ENCODE results near the gene RBM27. TPM values are rescaled to one million over a fixed set of nuclear protein-coding genes. Genes with fewer than 3 reads are reported as not detected.

RBM27 gene
- total RNA-seq, 1 donor from 2014 or later, result 28.6 TPM

DNA sequence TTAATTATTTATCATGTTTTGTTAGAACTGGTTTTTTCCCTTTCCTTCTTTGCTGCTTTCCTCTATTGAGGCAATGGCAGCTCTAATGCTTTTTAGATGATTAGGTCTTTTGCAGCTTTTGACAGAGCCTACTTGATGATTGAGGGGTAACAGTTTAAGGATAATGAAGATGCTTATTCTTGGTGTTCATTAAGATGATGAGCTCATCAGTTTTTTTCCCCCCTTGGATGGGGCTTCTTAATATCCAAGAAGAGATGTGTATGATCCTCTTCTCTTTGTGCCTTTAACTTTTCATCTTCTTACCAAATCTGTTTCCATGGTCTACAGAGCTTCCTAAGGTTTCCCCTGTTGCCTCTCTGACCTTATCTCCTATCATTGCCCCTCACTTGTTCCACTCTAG, 15.8 kb downstream of the RBM27 start:
- TF ChIP-seq, protein P1, sequence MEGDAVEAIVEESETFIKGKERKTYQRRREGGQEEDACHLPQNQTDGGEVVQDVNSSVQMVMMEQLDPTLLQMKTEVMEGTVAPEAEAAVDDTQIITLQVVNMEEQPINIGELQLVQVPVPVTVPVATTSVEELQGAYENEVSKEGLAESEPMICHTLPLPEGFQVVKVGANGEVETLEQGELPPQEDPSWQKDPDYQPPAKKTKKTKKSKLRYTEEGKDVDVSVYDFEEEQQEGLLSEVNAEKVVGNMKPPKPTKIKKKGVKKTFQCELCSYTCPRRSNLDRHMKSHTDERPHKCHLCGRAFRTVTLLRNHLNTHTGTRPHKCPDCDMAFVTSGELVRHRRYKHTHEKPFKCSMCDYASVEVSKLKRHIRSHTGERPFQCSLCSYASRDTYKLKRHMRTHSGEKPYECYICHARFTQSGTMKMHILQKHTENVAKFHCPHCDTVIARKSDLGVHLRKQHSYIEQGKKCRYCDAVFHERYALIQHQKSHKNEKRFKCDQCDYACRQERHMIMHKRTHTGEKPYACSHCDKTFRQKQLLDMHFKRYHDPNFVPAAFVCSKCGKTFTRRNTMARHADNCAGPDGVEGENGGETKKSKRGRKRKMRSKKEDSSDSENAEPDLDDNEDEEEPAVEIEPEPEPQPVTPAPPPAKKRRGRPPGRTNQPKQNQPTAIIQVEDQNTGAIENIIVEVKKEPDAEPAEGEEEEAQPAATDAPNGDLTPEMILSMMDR (IDR thresholded peaks at IDR 0.05; ENCODE audit: unreplicated experiment), result no peak
- H3K4me3 Mint-ChIP-seq (ENCODE audit: low read depth), result no peak overlapping the region
- peaks cover 4% of the 10 kb centered on the region for H3K4me1 Mint-ChIP-seq (ENCODE audit: low read depth)
- peaks cover 11% of the 10 kb centered on the region for H3K36me3 Mint-ChIP-seq (ENCODE audit: insufficient read depth)
- DNase-seq (ENCODE audit: low spot score, unreplicated experiment), result no peak
- H3K27ac Mint-ChIP-seq, result peak overlapping the region; percentile 5
- no peaks in the 10 kb centered on the region for H3K27me3 Mint-ChIP-seq
- no peaks in the 10 kb centered on the region for H3K9me3 Mint-ChIP-seq (ENCODE audit: low read depth)

DNA sequence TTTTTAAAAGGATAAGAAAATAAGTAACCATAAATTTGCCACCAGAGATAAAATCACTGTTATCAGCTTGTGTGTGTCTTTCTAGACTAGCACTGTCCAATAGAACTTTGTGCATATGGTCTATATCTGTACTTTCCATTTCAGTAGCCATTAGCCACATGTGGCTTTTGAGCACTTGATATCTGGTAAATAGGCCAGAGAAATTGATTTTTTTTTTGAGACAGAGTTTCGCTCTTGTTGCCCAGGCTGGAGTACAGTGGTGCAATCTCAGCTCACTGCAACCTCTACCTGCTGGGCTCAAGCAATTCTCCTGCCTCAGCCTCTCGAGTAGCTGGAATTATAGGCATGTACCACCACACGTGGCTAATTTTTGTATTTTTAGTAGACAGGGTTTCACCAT, 17.8 kb downstream of the RBM27 start:
- TF ChIP-seq, protein P1 (IDR thresholded peaks at IDR 0.05; ENCODE audit: unreplicated experiment), result no peak
- H3K4me3 Mint-ChIP-seq (ENCODE audit: low read depth), result no peak overlapping the region
- no peaks in the 10 kb centered on the region for H3K27me3 Mint-ChIP-seq

DNA sequence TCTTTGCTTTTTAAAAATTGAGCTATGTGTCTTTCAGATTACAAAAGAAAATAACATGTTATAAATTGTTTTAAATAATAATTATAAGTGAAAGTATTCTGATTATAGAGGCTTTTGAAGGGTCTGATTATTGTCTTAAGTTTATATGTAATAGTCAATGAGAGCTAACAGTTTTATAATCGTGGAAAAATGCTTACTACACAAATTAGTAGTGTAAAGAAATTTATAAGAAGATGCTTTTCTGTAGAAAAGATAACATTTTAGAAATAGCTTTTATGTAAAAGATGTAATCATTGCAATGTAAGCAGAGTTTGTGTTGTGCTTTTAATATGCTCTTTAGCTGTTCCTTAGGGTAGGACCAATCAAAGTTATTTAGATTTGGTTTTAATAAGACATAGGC, 18.6 kb downstream of the RBM27 start:
- Mint-ChIP-seq H3K36me3 (ENCODE audit: insufficient read depth) (peaks cover 14% of the 10 kb centered on the region), H3K4me1 (ENCODE audit: low read depth) (peaks cover 3% of the 10 kb centered on the region), H3K27me3 (no peaks in the 10 kb centered on the region), H3K9me3 (ENCODE audit: low read depth) (no peaks in the 10 kb centered on the region), H3K4me3 (ENCODE audit: low read depth) (no peak overlapping the region), H3K27ac (no peak overlapping the region)
- TF ChIP-seq, protein P1 (IDR thresholded peaks at IDR 0.05; ENCODE audit: unreplicated experiment), result no peak
- no peak for DNase-seq (ENCODE audit: low spot score, unreplicated experiment)

More for the DNA sequence above, 17.8 kb downstream of the RBM27 start:
- Mint-ChIP-seq H3K36me3 (ENCODE audit: insufficient read depth) (peaks cover 12% of the 10 kb centered on the region), H3K9me3 (ENCODE audit: low read depth) (no peaks in the 10 kb centered on the region), H3K27ac (no peak overlapping the region), H3K4me1 (ENCODE audit: low read depth) (peaks cover 4% of the 10 kb centered on the region)
- no peak for DNase-seq (ENCODE audit: low spot score, unreplicated experiment)

DNA sequence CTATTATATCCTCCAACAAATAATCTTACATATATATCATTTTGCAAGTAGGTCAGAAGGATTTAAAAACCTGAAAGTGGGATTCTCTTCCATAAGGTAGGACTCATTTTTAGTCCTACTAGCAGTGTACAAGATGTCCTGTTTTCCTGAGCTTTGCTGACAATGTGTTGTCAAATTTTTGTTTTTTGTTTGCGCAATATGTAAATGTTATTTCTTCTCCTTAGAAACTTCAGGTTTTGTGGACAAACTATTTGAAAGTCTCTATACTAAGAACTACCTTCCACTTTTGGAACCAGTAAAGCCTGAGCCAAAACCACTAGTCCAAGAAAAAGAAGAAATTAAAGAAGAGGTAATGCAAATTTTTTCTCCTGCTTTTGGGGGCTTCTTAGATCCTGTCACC, 19.8 kb downstream of the RBM27 start:
- H3K27ac Mint-ChIP-seq, result peak overlapping the region; percentile 56
- H3K4me1 Mint-ChIP-seq (ENCODE audit: low read depth), result peaks cover 3% of the 10 kb centered on the region
- H3K36me3 Mint-ChIP-seq (ENCODE audit: insufficient read depth), result peaks cover 14% of the 10 kb centered on the region
- no peaks in the 10 kb centered on the region for H3K9me3 Mint-ChIP-seq (ENCODE audit: low read depth)
- H3K27me3 Mint-ChIP-seq, result no peaks in the 10 kb centered on the region
- TF ChIP-seq, protein P1 (IDR thresholded peaks at IDR 0.05; ENCODE audit: unreplicated experiment), result no peak
- H3K4me3 Mint-ChIP-seq (ENCODE audit: low read depth), result no peak overlapping the region
- DNase-seq (ENCODE audit: low spot score, unreplicated experiment), result no peak

DNA sequence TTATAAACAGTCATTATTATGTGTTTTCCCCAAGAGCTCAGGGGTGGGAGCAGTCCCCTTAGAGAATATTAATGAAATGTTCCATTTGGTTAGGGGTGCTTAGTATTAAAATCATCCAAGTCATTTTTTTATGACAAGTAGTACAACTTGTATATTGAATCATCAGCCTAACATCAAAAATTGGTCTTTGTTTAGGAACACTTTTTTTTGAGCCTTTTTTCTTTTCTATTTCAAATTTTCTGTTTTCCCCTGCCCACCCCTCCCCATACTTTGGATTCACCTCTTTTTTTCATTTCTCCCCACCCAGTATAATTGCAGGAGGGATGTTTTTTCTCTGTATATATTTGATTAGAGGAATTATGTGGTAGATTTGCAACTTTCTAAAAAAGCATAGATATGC, 25.8 kb downstream of the RBM27 start:
- DNase-seq (ENCODE audit: low spot score, unreplicated experiment), result no peak
- Mint-ChIP-seq H3K9me3 (ENCODE audit: low read depth) (no peaks in the 10 kb centered on the region), H3K27me3 (no peaks in the 10 kb centered on the region), H3K36me3 (ENCODE audit: insufficient read depth) (peaks cover 20% of the 10 kb centered on the region), H3K27ac (no peak overlapping the region), H3K4me1 (ENCODE audit: low read depth) (no peaks in the 10 kb centered on the region), H3K4me3 (ENCODE audit: low read depth) (no peak overlapping the region)
- TF ChIP-seq, protein P1 (IDR thresholded peaks at IDR 0.05; ENCODE audit: unreplicated experiment), result no peak

Data from progenitor cell of endocrine pancreas (in vitro differentiated cells).